Body of pancreas (tissue), 4 donors: Measurements from ENCODE around the gene PKN3. TPM values are rescaled to one million over a fixed set of nuclear protein-coding genes. Genes with fewer than 3 reads are reported as not detected.

ENCODE experiments used
- ATAC-seq: fragments of 150-250 bp; one replicate; pipeline ENCODE4 v1.9.1; 2016
- DNase-seq, 4 donors: peaks; one replicate each; pipeline ENCODE4 v3.0.0-alpha.2; 2019
- H3K27ac ChIP-seq, 4 donors: fragments of 200-600 bp; sonication (generic); 1 replicate in 3 of 4; 2 replicates in 1 of 4; pipeline versions ENCODE4 v1.5.1 to v1.6.1; 2016 to 2019; ENCODE audit warnings: mild to moderate bottlenecking in 1 of 4, mixed read lengths in 1 of 4, moderate library complexity in 1 of 4
- H3K27me3 ChIP-seq, 2 donors: fragments of 200-600 bp; sonication (generic); one replicate each; pipeline ENCODE4 v1.6.0; 2016; ENCODE audit warnings: mild to moderate bottlenecking in 1 of 2
- H3K36me3 ChIP-seq, 2 donors: fragments of 200-600 bp; sonication (generic); replicated peaks in 1 of 2; 2 replicates each; pipeline ENCODE4 v1.5.1; 2016; ENCODE audit warnings: low read depth in 2 of 2; ENCODE audit not compliant: insufficient read depth in 1 of 2
- H3K4me1 ChIP-seq: fragments of 200-600 bp; sonication (generic); one replicate; pipeline ENCODE4 v1.6.0; 2016
- H3K4me3 ChIP-seq, 2 donors: fragments of 200-600 bp; sonication (generic); 1 replicate in 1 of 2; 2 replicates in 1 of 2; pipeline ENCODE4 v1.5.1; 2016 to 2019
- H3K9me3 ChIP-seq, 3 donors: fragments of 200-600 bp; sonication (generic); 1 replicate in 2 of 3; 2 replicates in 1 of 3; pipeline ENCODE4 v1.5.1; 2016
- POLR2A ChIP-seq, 3 donors: fragments of 450-650 bp; IDR thresholded peaks; one replicate each; pipeline ENCODE4 v1.6.1; 2016; ENCODE audit warnings: antibody characterized with exemption in 3 of 3, mild to moderate bottlenecking in 2 of 3
- WGBS, 2 donors: methylation state at CpG; one replicate each; pipeline ENCODE4 v1.1.5; 2017; 5-methylcytosine and 5-hydroxymethylcytosine counted together
- intact Hi-C: fragments of 100-400 bp; cut with DNase I; formaldehyde crosslinking; loops from one replicate; pipeline ENCODE4 v1.15.1; 2023
- total RNA-seq, 2 donors: library from RNA; depleted of rRNA; stranded (reverse); fragments of >200 nt; gene quantifications; one replicate each; pipeline ENCODE4 v1.1.0, GENCODE V29; 2016
- TF ChIP-seq, protein P1 (sequence below), 7 experiments: fragments of 450-650 bp in 4 of 7; fragments of 200-600 bp in 3 of 7; sonication (generic) in 3 of 7; IDR thresholded peaks; one replicate each; pipeline ENCODE4 v1.5.1; 2016 to 2019; ENCODE audit warnings: antibody characterized with exemption in 7 of 7

The PKN3 gene
- total RNA-seq, 2 donors from 2014 or later, result 4.9 to 10.2 TPM

DNA sequence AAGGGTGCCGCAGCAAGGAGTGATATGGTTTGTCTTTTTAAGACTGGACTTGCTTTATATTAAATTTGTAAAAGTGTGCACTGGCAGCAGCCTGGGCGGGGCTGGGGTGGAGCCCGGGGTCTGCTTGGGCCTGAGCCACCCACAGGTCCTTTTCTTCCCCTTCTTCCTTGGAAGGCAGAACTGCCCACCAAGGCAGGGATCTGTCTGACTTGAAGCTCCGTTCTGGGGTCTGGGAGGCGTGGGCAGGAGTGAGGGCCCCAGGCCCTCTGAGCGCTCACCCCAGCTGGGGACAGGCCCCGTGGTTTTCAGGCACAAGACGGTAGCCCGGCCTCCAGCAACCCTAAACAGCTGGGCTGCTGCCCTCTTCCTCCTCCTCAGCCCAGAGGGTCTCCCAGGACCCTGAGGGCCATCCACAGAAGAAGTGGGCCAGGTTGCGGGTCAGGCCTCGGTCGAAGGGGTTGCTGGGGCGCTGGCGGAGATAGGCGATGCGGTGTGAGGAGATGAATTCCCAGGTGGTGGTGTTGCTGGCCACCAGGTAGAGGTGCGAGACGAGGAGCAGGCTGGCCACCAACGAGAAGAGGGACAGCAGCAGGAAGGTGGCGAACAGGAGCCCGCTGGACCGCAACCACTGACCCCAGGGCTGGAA is 18.7 kb downstream of the PKN3 start:
- Histone ChIP-seq H3K4me3 (no peak overlapping the region), H3K27me3 (no peaks in the 10 kb centered on the region), H3K4me1 (peaks cover 20% of the 10 kb centered on the region), H3K36me3 (no peaks in the 10 kb centered on the region), H3K9me3 (no peaks in the 10 kb centered on the region), H3K27ac (no peak overlapping the region)
- WGBS, 2 donors, result 86 to 94% methylated on average over 22 of the region's 22 CpGs
- ATAC-seq (no peak), DNase-seq (no peak)
- TF ChIP-seq, protein P1, sequence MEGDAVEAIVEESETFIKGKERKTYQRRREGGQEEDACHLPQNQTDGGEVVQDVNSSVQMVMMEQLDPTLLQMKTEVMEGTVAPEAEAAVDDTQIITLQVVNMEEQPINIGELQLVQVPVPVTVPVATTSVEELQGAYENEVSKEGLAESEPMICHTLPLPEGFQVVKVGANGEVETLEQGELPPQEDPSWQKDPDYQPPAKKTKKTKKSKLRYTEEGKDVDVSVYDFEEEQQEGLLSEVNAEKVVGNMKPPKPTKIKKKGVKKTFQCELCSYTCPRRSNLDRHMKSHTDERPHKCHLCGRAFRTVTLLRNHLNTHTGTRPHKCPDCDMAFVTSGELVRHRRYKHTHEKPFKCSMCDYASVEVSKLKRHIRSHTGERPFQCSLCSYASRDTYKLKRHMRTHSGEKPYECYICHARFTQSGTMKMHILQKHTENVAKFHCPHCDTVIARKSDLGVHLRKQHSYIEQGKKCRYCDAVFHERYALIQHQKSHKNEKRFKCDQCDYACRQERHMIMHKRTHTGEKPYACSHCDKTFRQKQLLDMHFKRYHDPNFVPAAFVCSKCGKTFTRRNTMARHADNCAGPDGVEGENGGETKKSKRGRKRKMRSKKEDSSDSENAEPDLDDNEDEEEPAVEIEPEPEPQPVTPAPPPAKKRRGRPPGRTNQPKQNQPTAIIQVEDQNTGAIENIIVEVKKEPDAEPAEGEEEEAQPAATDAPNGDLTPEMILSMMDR (IDR thresholded peaks at IDR 0.05), result no peak
- no peak for TF ChIP-seq POLR2A (IDR thresholded peaks at IDR 0.05)
- intact Hi-C loops, result no loop called here

DNA sequence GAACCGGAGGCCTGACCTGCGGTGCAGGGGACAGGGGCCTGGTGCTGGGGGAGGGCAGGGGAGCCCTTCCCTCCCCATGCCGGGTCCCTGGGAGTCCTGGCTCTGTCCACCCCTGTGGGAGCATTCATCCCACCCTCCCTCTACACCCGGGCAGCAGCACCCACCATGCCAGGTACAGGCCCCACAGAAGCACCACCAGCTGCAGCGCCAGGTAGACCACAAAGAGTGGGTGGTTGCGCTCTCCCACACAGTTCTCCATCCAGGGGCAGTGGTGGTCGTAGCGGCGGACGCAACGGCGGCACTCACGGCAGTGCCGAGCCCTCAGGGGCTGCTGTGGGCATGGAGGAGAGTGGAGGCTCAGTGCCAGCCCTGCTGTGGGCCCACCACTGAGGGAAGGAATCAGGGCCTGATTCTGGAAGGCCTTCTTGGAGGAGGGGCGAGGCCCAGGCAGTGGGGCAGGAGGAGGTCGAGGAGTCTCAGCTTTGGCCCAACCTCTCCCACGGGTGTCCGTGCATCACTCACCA is 19.2 kb downstream of the PKN3 start:
- no peak for DNase-seq
- TF ChIP-seq POLR2A (IDR thresholded peaks at IDR 0.05), result no peak
- TF ChIP-seq, protein P1 (IDR thresholded peaks at IDR 0.05), result no peak
- Histone ChIP-seq H3K4me3 (no peak overlapping the region), H3K9me3 (no peaks in the 10 kb centered on the region), H3K36me3 (no peaks in the 10 kb centered on the region), H3K4me1 (peaks cover 20% of the 10 kb centered on the region), H3K27me3 (no peaks in the 10 kb centered on the region), H3K27ac (no peak overlapping the region)
- ATAC-seq, result no peak
- 86 to 94% methylated on average over 13 to 18 of the region's 18 CpGs for WGBS, 2 donors
- intact Hi-C loops, result no loop called here

DNA sequence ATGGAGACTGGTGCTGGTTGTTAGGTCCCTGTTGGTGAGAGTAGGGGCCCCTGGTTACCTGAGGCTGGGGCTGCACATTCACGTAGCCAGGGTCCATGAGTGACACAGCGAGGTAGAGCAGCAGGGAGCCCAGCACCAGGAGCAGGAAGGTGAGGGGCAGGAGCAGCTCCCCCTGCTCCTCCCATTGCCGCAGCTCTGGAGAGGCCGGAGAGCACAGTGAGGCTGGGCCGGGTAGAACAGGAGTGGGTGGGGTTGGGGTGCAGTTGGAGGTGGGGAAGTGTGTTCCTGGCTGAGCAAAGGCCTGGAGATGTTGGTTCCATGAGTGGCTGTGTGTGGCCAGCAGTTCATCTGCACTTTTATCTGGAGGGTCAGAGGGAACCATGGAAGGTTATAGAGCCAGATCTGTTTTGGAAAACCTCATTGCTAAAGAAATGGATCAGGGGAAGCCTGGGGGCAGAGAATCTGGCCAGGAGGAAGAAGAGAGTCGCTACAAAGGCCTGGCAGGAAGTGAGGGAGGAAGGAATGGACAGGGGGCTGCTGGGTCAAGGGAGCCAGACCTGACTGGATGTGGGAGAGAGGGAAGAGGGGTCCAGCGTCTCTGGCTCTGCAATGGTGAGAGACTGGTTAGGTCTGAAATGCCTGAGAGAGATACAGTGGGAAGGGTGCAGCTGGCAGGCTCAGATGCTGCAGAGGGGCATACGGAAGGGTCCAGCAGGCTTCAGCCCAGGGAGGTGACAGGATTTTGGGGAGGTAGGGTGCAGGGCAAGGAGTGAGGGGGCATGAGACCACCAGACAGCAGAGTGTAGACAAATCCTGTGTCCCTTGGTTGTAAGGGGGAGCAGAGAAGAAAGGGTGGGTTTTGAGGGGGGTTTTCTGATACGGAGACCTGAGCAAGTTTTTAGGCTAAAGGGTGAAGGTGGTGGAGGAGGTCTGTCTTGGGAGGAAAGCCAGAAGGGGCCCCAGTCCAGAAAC is 20.4 kb downstream of the PKN3 start:
- DNase-seq, result no peak
- TF ChIP-seq, protein P1 (IDR thresholded peaks at IDR 0.05), result no peak
- no peak for TF ChIP-seq POLR2A (IDR thresholded peaks at IDR 0.05)
- H3K9me3 ChIP-seq, result no peaks in the 10 kb centered on the region
- intact Hi-C loops, result no loop called here
- WGBS, 2 donors, result 60 to 63% methylated on average over 9 of the region's 9 CpGs
- ATAC-seq, result no peak
- H3K27ac ChIP-seq, result peak overlapping the region in 3 of 4 donors; percentile 47 to 86 (median 84)
- no peaks in the 10 kb centered on the region for H3K36me3 ChIP-seq
- H3K27me3 ChIP-seq, result no peaks in the 10 kb centered on the region
- H3K4me1 ChIP-seq, result peaks cover 20% of the 10 kb centered on the region
- no peak overlapping the region for H3K4me3 ChIP-seq

DNA sequence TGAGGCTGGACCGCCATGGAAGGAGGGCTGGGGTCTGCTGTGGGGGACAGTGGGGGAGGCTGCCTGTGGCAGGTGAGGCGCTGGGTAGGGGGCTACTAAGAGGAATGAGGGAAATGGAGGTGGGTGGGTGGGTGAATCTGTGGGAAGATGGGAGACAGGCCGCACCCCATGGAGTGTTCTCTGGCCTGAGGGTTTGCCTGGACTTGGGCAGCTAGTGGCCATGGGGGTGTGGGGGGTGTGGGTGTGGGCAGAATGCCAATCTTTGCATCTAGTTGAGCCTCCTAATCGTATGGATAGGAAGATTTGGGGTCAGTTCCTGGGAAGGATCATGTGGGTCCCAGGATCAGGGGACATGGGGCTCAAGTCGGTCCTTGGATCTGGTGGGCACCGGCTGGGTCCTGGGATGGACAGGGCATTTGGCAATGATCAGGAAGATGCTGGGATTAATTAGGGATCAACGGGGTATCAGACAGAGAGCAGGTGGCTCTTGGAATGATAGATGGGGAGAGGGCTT is 21.1 kb downstream of the PKN3 start:
- DNase-seq (peak in 2 of 4 donors; percentile 14 to 35), ATAC-seq (no peak)
- Histone ChIP-seq H3K4me1 (peaks cover 20% of the 10 kb centered on the region), H3K9me3 (no peaks in the 10 kb centered on the region), H3K4me3 (peak overlapping the region; percentile 33 to 92), H3K36me3 (no peaks in the 10 kb centered on the region), H3K27me3 (no peaks in the 10 kb centered on the region), H3K27ac (peak overlapping the region; percentile 47 to 86 (median 70))
- intact Hi-C loops, result no loop called here
- 25 to 33% methylated on average over 7 of the region's 7 CpGs for WGBS, 2 donors
- no peak for TF ChIP-seq POLR2A (IDR thresholded peaks at IDR 0.05)
- TF ChIP-seq, protein P1 (IDR thresholded peaks at IDR 0.05), result no peak
